NB4 (cell line): ENCODE measurements around the gene LIPA.

Experiments used
- DNase-seq: peaks from one replicate; pipeline ENCODE4 v3.0.0; 2010; ENCODE audit warnings: low read depth
- H3K4me3 ChIP-seq: one replicate; pipeline ENCODE4 v1.5.1; 2011; ENCODE audit warnings: mild to moderate bottlenecking, low read depth, low read length, moderate library complexity
- CTCF ChIP-seq: IDR thresholded peaks from one replicate; pipeline ENCODE4 v1.5.1; 2012; ENCODE audit warnings: low read depth, low read length
- MAX ChIP-seq: IDR thresholded peaks from 2 replicates; pipeline ENCODE4 v1.6.1; 2011; ENCODE audit warnings: low read depth, low read length
- MYC ChIP-seq: IDR thresholded peaks from 2 replicates; pipeline ENCODE4 v1.6.1; 2011; ENCODE audit warnings: low read depth, low read length
- POLR2A ChIP-seq: IDR thresholded peaks from 2 replicates; pipeline ENCODE4 v1.6.1; 2011; ENCODE audit warnings: mild to moderate bottlenecking; ENCODE audit not compliant: insufficient read length; ENCODE audit errors: extremely low read depth

LIPA gene

GRCh38 chr10:89213191-89213808 is 38.3 kb downstream of the LIPA start:
- TF ChIP-seq CTCF (peak; percentile 47), MYC (no peak), MAX (no peak), POLR2A (no peak)
- DNase-seq: peak; percentile 54
- no peak overlapping the region for H3K4me3 ChIP-seq

- TF ChIP-seq POLR2A (no peak), MAX (no peak), CTCF (no peak), MYC (no peak)
- no peak for DNase-seq
- no peak overlapping the region for H3K4me3 ChIP-seq
These were observed 40.7 kb downstream of the LIPA start for GRCh38 chr10:89210794-89211425.

- DNase-seq: no peak
These were observed 41.9 kb downstream of the LIPA start for GRCh38 chr10:89209718-89210117.

GRCh38 chr10:89207801-89208551 is 43.6 kb downstream of the LIPA start:
- no peak for TF ChIP-seq CTCF
- TF ChIP-seq MAX: no peak
- TF ChIP-seq MYC: no peak
- no peak for TF ChIP-seq POLR2A
- peak overlapping the region; percentile 30 for H3K4me3 ChIP-seq
- peak; percentile 43 for DNase-seq

More at GRCh38 chr10:89209718-89210117, 41.9 kb downstream of the LIPA start:
- no peak overlapping the region for H3K4me3 ChIP-seq
- TF ChIP-seq POLR2A (no peak), MAX (no peak), MYC (no peak), CTCF (no peak)

GRCh38 chr10:89207181-89207800 is 44.3 kb downstream of the LIPA start, which contains the start of gene CH25H:
Gene CH25H, minus strand, starts transcription at chr10:89207317. Its CDS starts 25 bp downstream, at chr10:89207292.
- H3K4me3 ChIP-seq: peak within 1 kb of the TSS; percentile 30
- TF ChIP-seq CTCF (no peak), POLR2A (no peak), MYC (no peak)
- DNase-seq: peak; percentile 60
